ENCODE results near the gene POP7. TPM values are rescaled to one million over a fixed set of nuclear protein-coding genes. Genes with fewer than 3 reads are reported as not detected.

The POP7 gene
- total RNA-seq, 1 experiment from 2014 or later: 96.9 TPM

DNA sequence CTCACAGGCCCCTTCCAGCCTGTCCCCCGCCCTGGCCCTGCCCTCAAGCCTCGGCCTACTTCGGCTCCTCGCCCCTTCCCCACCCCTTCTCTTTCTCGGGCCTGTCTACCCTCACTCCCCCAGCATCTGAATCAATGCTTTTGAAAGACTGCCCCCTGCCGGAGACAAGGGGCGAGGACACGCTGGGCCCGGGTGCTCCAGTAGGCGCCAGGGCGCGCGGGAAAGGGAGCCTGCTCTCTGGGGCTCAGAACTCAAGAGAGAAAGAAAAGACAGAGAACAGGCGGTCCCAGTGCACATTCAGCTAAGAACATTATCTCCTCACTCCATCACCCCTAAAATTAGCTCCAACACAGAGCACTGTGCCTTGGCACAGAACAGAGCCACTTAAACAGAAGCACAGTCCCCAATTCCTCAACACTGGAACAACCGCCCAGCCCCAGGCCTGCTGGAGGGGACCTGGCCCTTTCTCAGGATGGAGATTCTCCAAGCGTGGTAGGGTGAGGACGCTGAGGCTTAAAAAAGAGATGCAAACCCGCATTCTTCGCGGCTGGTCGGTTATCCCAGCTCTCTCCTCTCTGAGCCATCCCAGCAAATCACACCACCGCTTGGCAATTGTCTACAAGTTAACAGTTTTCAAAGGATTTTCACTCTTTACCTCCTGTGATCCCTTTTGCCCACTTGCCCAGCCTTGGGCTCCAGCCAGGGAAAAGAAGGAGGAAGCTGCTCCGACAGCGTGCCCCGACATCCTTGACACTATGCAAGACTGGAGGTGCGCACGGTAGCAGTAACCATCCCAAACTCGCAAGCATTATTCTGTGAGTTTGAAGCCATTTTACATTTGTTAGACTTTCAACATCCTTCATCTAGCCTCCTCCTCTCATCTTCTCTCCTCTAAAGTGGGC lies 14.0 kb upstream of the POP7 start:
- DNase-seq: peak; percentile 89
- TF ChIP-seq, protein P1, sequence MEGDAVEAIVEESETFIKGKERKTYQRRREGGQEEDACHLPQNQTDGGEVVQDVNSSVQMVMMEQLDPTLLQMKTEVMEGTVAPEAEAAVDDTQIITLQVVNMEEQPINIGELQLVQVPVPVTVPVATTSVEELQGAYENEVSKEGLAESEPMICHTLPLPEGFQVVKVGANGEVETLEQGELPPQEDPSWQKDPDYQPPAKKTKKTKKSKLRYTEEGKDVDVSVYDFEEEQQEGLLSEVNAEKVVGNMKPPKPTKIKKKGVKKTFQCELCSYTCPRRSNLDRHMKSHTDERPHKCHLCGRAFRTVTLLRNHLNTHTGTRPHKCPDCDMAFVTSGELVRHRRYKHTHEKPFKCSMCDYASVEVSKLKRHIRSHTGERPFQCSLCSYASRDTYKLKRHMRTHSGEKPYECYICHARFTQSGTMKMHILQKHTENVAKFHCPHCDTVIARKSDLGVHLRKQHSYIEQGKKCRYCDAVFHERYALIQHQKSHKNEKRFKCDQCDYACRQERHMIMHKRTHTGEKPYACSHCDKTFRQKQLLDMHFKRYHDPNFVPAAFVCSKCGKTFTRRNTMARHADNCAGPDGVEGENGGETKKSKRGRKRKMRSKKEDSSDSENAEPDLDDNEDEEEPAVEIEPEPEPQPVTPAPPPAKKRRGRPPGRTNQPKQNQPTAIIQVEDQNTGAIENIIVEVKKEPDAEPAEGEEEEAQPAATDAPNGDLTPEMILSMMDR (conservative IDR thresholded peaks at IDR 0.05): peak; percentile 96
- Histone ChIP-seq H4K91ac (ENCODE audit: insufficient read length, low read depth, low read length) (no peak overlapping the region), H3K23me2 (ENCODE audit: insufficient read length, low read depth, low read length, poor library complexity, severe bottlenecking) (peaks cover 12% of the 10 kb centered on the region), H3K4me1 (ENCODE audit: insufficient read depth, low read length) (0 out of 2 replicates have a peak, but pooled peaks cover 5% of the 10 kb centered on the region), H2AK5ac (ENCODE audit: insufficient read length, low read length) (no peak overlapping the region), H3K56ac (ENCODE audit: insufficient read length, low read depth, low read length) (no peak overlapping the region), H3T11ph (ENCODE audit: low read length) (no peak overlapping the region), H4K5ac (ENCODE audit: insufficient read length, low read depth, low read length) (no peak overlapping the region), H3K79me2 (ENCODE audit: insufficient read depth, low read length) (peaks cover 30% of the 10 kb centered on the region; the same call in 1 of the 2 replicates), H2BK20ac (ENCODE audit: low read depth, low read length, poor library complexity, severe bottlenecking) (no peak overlapping the region), H3K27me3 (ENCODE audit: insufficient read depth, low read length) (no peaks in the 10 kb centered on the region), H4K8ac (replicated peaks; ENCODE audit: insufficient read length, low read depth, low read length) (no peak overlapping the region), H3K79me1 (ENCODE audit: insufficient read depth, low read depth, low read length, poor library complexity, severe bottlenecking) (peaks cover 5% of the 10 kb centered on the region), H2BK5ac (ENCODE audit: insufficient read length, low read length) (no peak overlapping the region), H4K20me1 (ENCODE audit: control insufficient read depth, insufficient read depth, insufficient read length) (no peaks in the 10 kb centered on the region), H3K18ac (ENCODE audit: insufficient read length, low read depth, low read length) (no peak overlapping the region), H3K14ac (ENCODE audit: insufficient read depth, low read length) (no peak overlapping the region), H3K9me3 (ENCODE audit: control insufficient read depth, low read depth, low read length) (no peaks in the 10 kb centered on the region), H2BK15ac (ENCODE audit: low read depth, low read length) (no peak overlapping the region), H2AFZ (ENCODE audit: low read length) (no peak overlapping the region), H3K4ac (ENCODE audit: low read depth, low read length) (no peak overlapping the region), H3K27ac (ENCODE audit: insufficient read length, low read depth, low read length) (no peak overlapping the region), H2BK120ac (ENCODE audit: low read depth, low read length, poor library complexity, severe bottlenecking) (no peak overlapping the region), H2BK12ac (ENCODE audit: insufficient read length, low read depth, low read length) (no peak overlapping the region), H3K23ac (ENCODE audit: insufficient read length, low read depth, low read length) (no peak overlapping the region), H3K9ac (ENCODE audit: extremely low read depth, insufficient read length, low read length) (peak overlapping the region; percentile 82), H3K4me2 (ENCODE audit: insufficient read depth, insufficient read length, low read length) (peak overlapping the region; percentile 80)
- Mint-ChIP-seq H3K27me3 (ENCODE audit: low read depth) (peaks cover 2% of the 10 kb centered on the region; the same call in 1 of the 2 replicates), H3K9me3 (no peaks in the 10 kb centered on the region), H3K4me1 (peaks cover 28 to 43% of the 10 kb centered on the region in 2 experiments), H3K27ac (peak overlapping the region; percentile 51 to 98 (median 90); a peak in 6 of 7 replicates), H3K4me3 (peak overlapping the region; percentile 97), H3K36me3 (ENCODE audit: insufficient read depth in 1 of 3, low read depth in 3 of 3) (peaks cover 20 to 36% (median 35%) of the 10 kb centered on the region in 3 experiments)
- no CpG with 5 or more reads among the region's 28 CpGs for WGBS (ENCODE audit: extremely low coverage, insufficient read length, low lambda C conversion rate)
